Natural killer cell (primary cell): ENCODE results near the gene SIX4. TPM values are rescaled to one million over a fixed set of nuclear protein-coding genes. Genes with fewer than 3 reads are reported as not detected.

ENCODE experiments used
- ATAC-seq, 3 donors: fragments of 150-1000 bp in 2 of 3; fragments of 200-7000 bp in 1 of 3; cut with Tn5 transposase; 1 replicate in 1 of 3; 2 replicates in 2 of 3; pipeline ENCODE4 v1.10.0; 2021; ENCODE audit warnings: mild to moderate bottlenecking in 2 of 3, moderate library complexity in 2 of 3
- DNase-seq, 2 donors: peaks; one replicate each; pipeline versions ENCODE4 v3.0.0 to v3.0.0-alpha.2; 2013 to 2021; ENCODE audit warnings: mixed read lengths in 1 of 2
- H3K27ac ChIP-seq: one replicate; pipeline ENCODE4 v1.5.1; 2013; ENCODE audit warnings: mild to moderate bottlenecking, low read length
- H3K27me3 ChIP-seq: one replicate; pipeline ENCODE4 v1.6.1; 2013; ENCODE audit warnings: low read length; ENCODE audit not compliant: control insufficient read depth, insufficient read depth
- H3K36me3 ChIP-seq: one replicate; pipeline ENCODE4 v1.6.1; 2013; ENCODE audit warnings: low read length; ENCODE audit not compliant: control insufficient read depth, insufficient read depth
- H3K4me1 ChIP-seq: one replicate; pipeline ENCODE4 v1.6.1; 2013; ENCODE audit warnings: low read length; ENCODE audit not compliant: control insufficient read depth, insufficient read depth
- H3K4me3 ChIP-seq: one replicate; pipeline ENCODE4 v1.5.1; 2013; ENCODE audit warnings: low read length
- H3K9me3 ChIP-seq: one replicate; pipeline ENCODE4 v1.6.1; 2013; ENCODE audit warnings: low read length; ENCODE audit not compliant: control insufficient read depth, insufficient read depth
- H3K27ac Mint-ChIP-seq, 2 donors: one replicate each; pipeline ENCODE4 v1.8.0; 2022; ENCODE audit warnings: mild to moderate bottlenecking in 2 of 2, mixed read lengths in 2 of 2, moderate library complexity in 1 of 2
- H3K27me3 Mint-ChIP-seq, 2 donors: one replicate each; pipeline ENCODE4 v1.8.0; 2022; ENCODE audit warnings: low read depth in 2 of 2, mixed read lengths in 2 of 2
- H3K36me3 Mint-ChIP-seq: one replicate; pipeline ENCODE4 v1.8.0; 2022; ENCODE audit warnings: mixed read lengths
- H3K4me1 Mint-ChIP-seq, 2 donors: one replicate each; pipeline ENCODE4 v1.8.0; 2022; ENCODE audit warnings: mixed read lengths in 2 of 2
- H3K4me3 Mint-ChIP-seq: one replicate; pipeline ENCODE4 v1.8.0; 2022; ENCODE audit warnings: mild to moderate bottlenecking, moderate library complexity, mixed read lengths
- H3K9me3 Mint-ChIP-seq, 2 donors: one replicate each; pipeline ENCODE4 v1.8.0; 2022; ENCODE audit warnings: mixed read lengths in 2 of 2
- CTCF ChIP-seq: fragments of 200-600 bp; IDR thresholded peaks from one replicate; pipeline ENCODE4 v1.8.0; 2022; ENCODE audit warnings: antibody characterized with exemption
- WGBS: methylation state at CpG from one replicate; pipeline ENCODE4 v1.1.7; 2013; ENCODE audit warnings: missing lambda C conversion rate; ENCODE audit not compliant: insufficient coverage; 5-methylcytosine and 5-hydroxymethylcytosine counted together
- intact Hi-C: fragments of 100-400 bp; cut with micrococcal nuclease; formaldehyde crosslinking; loops from one replicate; pipeline ENCODE4 v1.14.2; 2022
- total RNA-seq, 4 donors: library from RNA; stranded (reverse); fragments of 120-200 nt in 1 of 4; gene quantifications; one replicate each; pipeline versions ENCODE4 v1.2.3 to v1.2.4, GENCODE V29; 2013 to 2022

The SIX4 gene
- total RNA-seq, 3 donors from 2014 or later (not counting 1 experiment from before 2014, with no cell fraction given), result not detected

GRCh38 chr14:60695327-60695726 is 28.8 kb downstream of the SIX4 start:
- H3K27me3 ChIP-seq, result peaks cover 2% of the 10 kb centered on the region
- peaks cover 11 to 30% of the 10 kb centered on the region in 2 donors for H3K27me3 Mint-ChIP-seq
- no peak overlapping the region for H3K27ac Mint-ChIP-seq
- H3K4me3 Mint-ChIP-seq, result no peak overlapping the region
- no peak for TF ChIP-seq CTCF
- no peaks in the 10 kb centered on the region for H3K4me1 ChIP-seq
- 62% methylated on average over 3 of the region's 4 CpGs for WGBS
- no peaks in the 10 kb centered on the region for H3K9me3 ChIP-seq
- H3K36me3 Mint-ChIP-seq, result peaks cover 3% of the 10 kb centered on the region
- no peak for DNase-seq
- no peaks in the 10 kb centered on the region for H3K36me3 ChIP-seq
- H3K4me3 ChIP-seq, result no peak overlapping the region
- H3K9me3 Mint-ChIP-seq, result peaks cover 0 to under 1% of the 10 kb centered on the region in 2 donors
- intact Hi-C loops, result no loop called here
- ATAC-seq, result no peak
- H3K27ac ChIP-seq, result no peak overlapping the region
- no peaks in the 10 kb centered on the region for H3K4me1 Mint-ChIP-seq

GRCh38 chr14:60691383-60692113 is 32.6 kb downstream of the SIX4 start:
- Histone ChIP-seq H3K4me3 (no peak overlapping the region), H3K9me3 (no peaks in the 10 kb centered on the region), H3K27ac (no peak overlapping the region), H3K36me3 (no peaks in the 10 kb centered on the region), H3K27me3 (peaks cover 2% of the 10 kb centered on the region), H3K4me1 (no peaks in the 10 kb centered on the region)
- no peak for DNase-seq
- H3K4me3 Mint-ChIP-seq, result no peak overlapping the region
- intact Hi-C loops, result no loop called here
- no peaks in the 10 kb centered on the region for H3K9me3 Mint-ChIP-seq
- H3K27me3 Mint-ChIP-seq, result peaks cover 8 to 21% of the 10 kb centered on the region in 2 donors
- no peaks in the 10 kb centered on the region for H3K4me1 Mint-ChIP-seq
- no peaks in the 10 kb centered on the region for H3K36me3 Mint-ChIP-seq
- H3K27ac Mint-ChIP-seq, result no peak overlapping the region
- WGBS, result 88% methylated on average over 1 of the region's 3 CpGs
- no peak for TF ChIP-seq CTCF
- ATAC-seq, result no peak

GRCh38 chr14:60686865-60687264 is 37.3 kb downstream of the SIX4 start:
- DNase-seq (no peak), ATAC-seq (no peak)
- no peaks in the 10 kb centered on the region for H3K27me3 ChIP-seq
- no peaks in the 10 kb centered on the region for H3K9me3 ChIP-seq
- H3K4me3 Mint-ChIP-seq, result no peak overlapping the region
- intact Hi-C loops, result no loop called here
- H3K36me3 ChIP-seq, result no peaks in the 10 kb centered on the region
- no peaks in the 10 kb centered on the region for H3K36me3 Mint-ChIP-seq
- no peaks in the 10 kb centered on the region for H3K4me1 ChIP-seq
- H3K27ac ChIP-seq, result no peak overlapping the region
- no peaks in the 10 kb centered on the region for H3K9me3 Mint-ChIP-seq
- H3K4me3 ChIP-seq, result no peak overlapping the region
- H3K27ac Mint-ChIP-seq, result no peak overlapping the region
- H3K27me3 Mint-ChIP-seq, result peaks cover 0 to 3% of the 10 kb centered on the region in 2 donors
- no peak for TF ChIP-seq CTCF
- no peaks in the 10 kb centered on the region for H3K4me1 Mint-ChIP-seq

GRCh38 chr14:60684203-60684602 is 39.9 kb downstream of the SIX4 start:
- Mint-ChIP-seq H3K9me3 (no peaks in the 10 kb centered on the region), H3K4me1 (no peaks in the 10 kb centered on the region), H3K4me3 (no peak overlapping the region), H3K27ac (no peak overlapping the region), H3K36me3 (no peaks in the 10 kb centered on the region), H3K27me3 (peaks cover 5 to 6% of the 10 kb centered on the region in 2 donors)
- ATAC-seq (no peak), DNase-seq (no peak)
- WGBS, result 80% methylated on average over 2 of the region's 2 CpGs
- H3K4me3 ChIP-seq, result no peak overlapping the region
- no peaks in the 10 kb centered on the region for H3K4me1 ChIP-seq
- H3K27ac ChIP-seq, result no peak overlapping the region
- H3K36me3 ChIP-seq, result no peaks in the 10 kb centered on the region
- H3K9me3 ChIP-seq, result no peaks in the 10 kb centered on the region
- no peak for TF ChIP-seq CTCF
- H3K27me3 ChIP-seq, result no peaks in the 10 kb centered on the region
- intact Hi-C loops, result no loop called here
